ENCODE results near the gene CCDC142. TPM values are rescaled to one million over a fixed set of nuclear protein-coding genes. Genes with fewer than 3 reads are reported as not detected.

The CCDC142 gene
- total and polyA plus RNA-seq, 9 of the 15 experiments (the other 6 are each of a cell fraction or from before 2014, with no cell fraction given) = 0.55 to 11.7 (median 7.2) TPM

DNA sequence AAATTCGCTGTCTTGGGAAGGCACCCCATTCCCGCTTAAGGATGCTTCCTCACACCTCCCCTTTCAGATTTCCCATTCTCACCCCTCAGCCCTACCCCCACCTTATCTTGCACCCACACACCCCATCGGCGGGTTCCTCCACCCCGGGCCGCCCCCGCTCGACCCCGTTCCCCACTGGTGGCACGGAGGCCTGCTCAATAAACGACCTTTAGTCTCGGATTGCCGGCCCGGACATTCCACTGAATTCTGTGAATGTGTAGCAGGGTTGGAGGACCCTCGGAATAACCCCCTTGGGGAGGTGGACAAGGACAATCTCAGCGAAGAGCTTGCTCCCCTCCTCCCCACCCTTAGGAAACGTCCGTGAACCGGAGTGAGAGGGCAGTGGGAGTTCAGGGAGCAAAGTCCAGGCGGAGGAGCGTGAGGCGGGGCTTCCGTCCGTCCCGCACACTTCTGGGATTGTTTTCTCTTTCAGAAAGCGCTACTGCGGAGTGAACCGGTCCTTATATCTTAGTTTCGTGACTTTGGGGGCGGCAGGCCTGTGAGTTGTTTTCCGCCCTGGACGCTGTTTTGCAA, 19.4 kb upstream of the CCDC142 start (continued):
- TF ChIP-seq, protein P1, sequence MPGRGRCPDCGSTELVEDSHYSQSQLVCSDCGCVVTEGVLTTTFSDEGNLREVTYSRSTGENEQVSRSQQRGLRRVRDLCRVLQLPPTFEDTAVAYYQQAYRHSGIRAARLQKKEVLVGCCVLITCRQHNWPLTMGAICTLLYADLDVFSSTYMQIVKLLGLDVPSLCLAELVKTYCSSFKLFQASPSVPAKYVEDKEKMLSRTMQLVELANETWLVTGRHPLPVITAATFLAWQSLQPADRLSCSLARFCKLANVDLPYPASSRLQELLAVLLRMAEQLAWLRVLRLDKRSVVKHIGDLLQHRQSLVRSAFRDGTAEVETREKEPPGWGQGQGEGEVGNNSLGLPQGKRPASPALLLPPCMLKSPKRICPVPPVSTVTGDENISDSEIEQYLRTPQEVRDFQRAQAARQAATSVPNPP (IDR thresholded peaks at IDR 0.05; ENCODE audit: borderline replicate concordance, insufficient read depth, insufficient read length) = no peak
- TF ChIP-seq KLF6 (CRISPR knock-in tag; IDR thresholded peaks at IDR 0.05; ENCODE audit: borderline replicate concordance) = no peak
- no peak for TF ChIP-seq ZNF224 (CRISPR knock-in tag; IDR thresholded peaks at IDR 0.05)
- TF ChIP-seq KDM4B (IDR thresholded peaks at IDR 0.05; ENCODE audit: borderline replicate concordance in 2 of 2, low read depth in 1 of 2) = 0 out of 4 replicates have a peak, but pooled peaks of 1 of the 2 experiments have one; percentile 42
- no peak; the same call in 1 of the 2 replicates for TF ChIP-seq LEF1 (IDR thresholded peaks at IDR 0.05)
- TF ChIP-seq RBM17 (IDR thresholded peaks at IDR 0.05; ENCODE audit: borderline replicate concordance, low read depth, low read length) = no peak
- TF ChIP-seq, protein P2, sequence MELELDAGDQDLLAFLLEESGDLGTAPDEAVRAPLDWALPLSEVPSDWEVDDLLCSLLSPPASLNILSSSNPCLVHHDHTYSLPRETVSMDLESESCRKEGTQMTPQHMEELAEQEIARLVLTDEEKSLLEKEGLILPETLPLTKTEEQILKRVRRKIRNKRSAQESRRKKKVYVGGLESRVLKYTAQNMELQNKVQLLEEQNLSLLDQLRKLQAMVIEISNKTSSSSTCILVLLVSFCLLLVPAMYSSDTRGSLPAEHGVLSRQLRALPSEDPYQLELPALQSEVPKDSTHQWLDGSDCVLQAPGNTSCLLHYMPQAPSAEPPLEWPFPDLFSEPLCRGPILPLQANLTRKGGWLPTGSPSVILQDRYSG (tag; conservative IDR thresholded peaks at IDR 0.05; ENCODE audit: low read depth) = no peak
- no peak for TF ChIP-seq ZNF431 (CRISPR knock-in tag; IDR thresholded peaks at IDR 0.05)
- no peak for TF ChIP-seq ARNT (IDR thresholded peaks at IDR 0.05)
- no peak for TF ChIP-seq TOE1 (IDR thresholded peaks at IDR 0.05; ENCODE audit: borderline replicate concordance)
- no peak for TF ChIP-seq TOE1 (CRISPR knock-in tag; IDR thresholded peaks at IDR 0.05; ENCODE audit: borderline replicate concordance, low read depth)
- TF ChIP-seq ZNF445 (CRISPR knock-in tag; IDR thresholded peaks at IDR 0.05; ENCODE audit: low read depth) = no peak
- TF ChIP-seq CBFA2T2 (conservative IDR thresholded peaks at IDR 0.05) = peak; percentile 50
- TF ChIP-seq ESRRA (IDR thresholded peaks at IDR 0.05; ENCODE audit: borderline replicate concordance, low read depth) = peak; percentile 22; the same call in 1 of the 2 replicates
- TF ChIP-seq ZNF707 (CRISPR knock-in tag; conservative IDR thresholded peaks at IDR 0.05) = no peak
- no peak for TF ChIP-seq RBM22 (IDR thresholded peaks at IDR 0.05; ENCODE audit: low read depth, low read length, poor library complexity, severe bottlenecking)
- TF ChIP-seq, protein P3, sequence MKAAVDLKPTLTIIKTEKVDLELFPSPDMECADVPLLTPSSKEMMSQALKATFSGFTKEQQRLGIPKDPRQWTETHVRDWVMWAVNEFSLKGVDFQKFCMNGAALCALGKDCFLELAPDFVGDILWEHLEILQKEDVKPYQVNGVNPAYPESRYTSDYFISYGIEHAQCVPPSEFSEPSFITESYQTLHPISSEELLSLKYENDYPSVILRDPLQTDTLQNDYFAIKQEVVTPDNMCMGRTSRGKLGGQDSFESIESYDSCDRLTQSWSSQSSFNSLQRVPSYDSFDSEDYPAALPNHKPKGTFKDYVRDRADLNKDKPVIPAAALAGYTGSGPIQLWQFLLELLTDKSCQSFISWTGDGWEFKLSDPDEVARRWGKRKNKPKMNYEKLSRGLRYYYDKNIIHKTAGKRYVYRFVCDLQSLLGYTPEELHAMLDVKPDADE (conservative IDR thresholded peaks at IDR 0.05; ENCODE audit: control insufficient read depth, low read depth, low read length) = no peak; the same call in 1 of the 2 replicates
- TF ChIP-seq, protein P4, sequence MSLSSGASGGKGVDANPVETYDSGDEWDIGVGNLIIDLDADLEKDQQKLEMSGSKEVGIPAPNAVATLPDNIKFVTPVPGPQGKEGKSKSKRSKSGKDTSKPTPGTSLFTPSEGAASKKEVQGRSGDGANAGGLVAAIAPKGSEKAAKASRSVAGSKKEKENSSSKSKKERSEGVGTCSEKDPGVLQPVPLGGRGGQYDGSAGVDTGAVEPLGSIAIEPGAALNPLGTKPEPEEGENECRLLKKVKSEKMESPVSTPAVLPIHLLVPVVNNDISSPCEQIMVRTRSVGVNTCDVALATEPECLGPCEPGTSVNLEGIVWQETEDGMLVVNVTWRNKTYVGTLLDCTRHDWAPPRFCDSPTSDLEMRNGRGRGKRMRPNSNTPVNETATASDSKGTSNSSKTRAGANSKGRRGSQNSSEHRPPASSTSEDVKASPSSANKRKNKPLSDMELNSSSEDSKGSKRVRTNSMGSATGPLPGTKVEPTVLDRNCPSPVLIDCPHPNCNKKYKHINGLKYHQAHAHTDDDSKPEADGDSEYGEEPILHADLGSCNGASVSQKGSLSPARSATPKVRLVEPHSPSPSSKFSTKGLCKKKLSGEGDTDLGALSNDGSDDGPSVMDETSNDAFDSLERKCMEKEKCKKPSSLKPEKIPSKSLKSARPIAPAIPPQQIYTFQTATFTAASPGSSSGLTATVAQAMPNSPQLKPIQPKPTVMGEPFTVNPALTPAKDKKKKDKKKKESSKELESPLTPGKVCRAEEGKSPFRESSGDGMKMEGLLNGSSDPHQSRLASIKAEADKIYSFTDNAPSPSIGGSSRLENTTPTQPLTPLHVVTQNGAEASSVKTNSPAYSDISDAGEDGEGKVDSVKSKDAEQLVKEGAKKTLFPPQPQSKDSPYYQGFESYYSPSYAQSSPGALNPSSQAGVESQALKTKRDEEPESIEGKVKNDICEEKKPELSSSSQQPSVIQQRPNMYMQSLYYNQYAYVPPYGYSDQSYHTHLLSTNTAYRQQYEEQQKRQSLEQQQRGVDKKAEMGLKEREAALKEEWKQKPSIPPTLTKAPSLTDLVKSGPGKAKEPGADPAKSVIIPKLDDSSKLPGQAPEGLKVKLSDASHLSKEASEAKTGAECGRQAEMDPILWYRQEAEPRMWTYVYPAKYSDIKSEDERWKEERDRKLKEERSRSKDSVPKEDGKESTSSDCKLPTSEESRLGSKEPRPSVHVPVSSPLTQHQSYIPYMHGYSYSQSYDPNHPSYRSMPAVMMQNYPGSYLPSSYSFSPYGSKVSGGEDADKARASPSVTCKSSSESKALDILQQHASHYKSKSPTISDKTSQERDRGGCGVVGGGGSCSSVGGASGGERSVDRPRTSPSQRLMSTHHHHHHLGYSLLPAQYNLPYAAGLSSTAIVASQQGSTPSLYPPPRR (CRISPR knock-in tag; IDR thresholded peaks at IDR 0.05; ENCODE audit: borderline replicate concordance) = no peak
- no peak for TF ChIP-seq ATF1 (CRISPR knock-in tag; IDR thresholded peaks at IDR 0.05)
- TF ChIP-seq ATF1 (tag; IDR thresholded peaks at IDR 0.05) = no peak
- no peak for TF ChIP-seq HDAC2 (IDR thresholded peaks at IDR 0.05)

Measured in K562 (cell line).